Endothelial cell of umbilical vein (primary cell): Measurements from ENCODE around the gene SUGP2. TPM values are rescaled to one million over a fixed set of nuclear protein-coding genes. Genes with fewer than 3 reads are reported as not detected.

ENCODE experiments used
- BruUV-seq: library from RNA; stranded (reverse); fragments of 400-500 nt; replicated peaks from 2 replicates; lab custom pipeline; 2021; lab: Mats Ljungman, UMichigan
- CTCF ChIA-PET: fragments of 300-600, 350-600 bp; sonication (Branson Sonifier 250); formaldehyde crosslinking; loops from one replicate; lab custom pipeline; 2021; ENCODE audit warnings: antibody characterized with exemption, inconsistent platforms; lab: Charles Lee
- POLR2A ChIA-PET: fragments of 300-600, 350-600 bp; sonication (Branson Sonifier 250); formaldehyde crosslinking; loops from one replicate; lab custom pipeline; 2021; ENCODE audit warnings: antibody characterized with exemption, inconsistent platforms; lab: Charles Lee
- DNase-seq: peaks from one replicate; pipeline ENCODE4 v3.0.0-alpha.2; 2011; ENCODE audit warnings: low read depth, low spot score
- FAIRE-seq: peaks from 2 replicates; lab custom pipeline; 2011; peaks lifted over from hg19 to GRCh38; lab: Jason Lieb, UNC
- H2AFZ ChIP-seq: 2 replicates; pipeline ENCODE4 v1.6.0; 2012; ENCODE audit warnings: low read depth, low read length, control low read depth, inconsistent platforms
- H3K27ac ChIP-seq: 2 replicates; pipeline ENCODE4 v1.5.1; 2011; ENCODE audit warnings: low read depth, mild to moderate bottlenecking, control low read depth, low read length, moderate library complexity; ENCODE audit not compliant: insufficient read depth
- H3K27me3 ChIP-seq, 2 experiments: 2 replicates each; pipeline versions ENCODE4 v1.6.0 to v1.6.1; 2011; ENCODE audit warnings: low read length in 2 of 2, mixed read lengths in 1 of 2; ENCODE audit not compliant: control insufficient read depth in 2 of 2, insufficient read depth in 2 of 2
- H3K36me3 ChIP-seq, 2 experiments: 2 replicates in 1 of 2; 3 replicates in 1 of 2; pipeline ENCODE4 v1.5.1; 2011; ENCODE audit warnings: low read length in 2 of 2, mild to moderate bottlenecking in 1 of 2, moderate library complexity in 1 of 2; ENCODE audit not compliant: control insufficient read depth in 2 of 2, insufficient read depth in 2 of 2; ENCODE audit errors: extremely low read depth in 1 of 2
- H3K4me1 ChIP-seq: 3 replicates; pipeline ENCODE4 v1.5.1; 2011; ENCODE audit warnings: mild to moderate bottlenecking, low read length; ENCODE audit not compliant: control insufficient read depth, insufficient read depth; ENCODE audit errors: extremely low read depth
- H3K4me2 ChIP-seq: 2 replicates; pipeline ENCODE4 v1.6.1; 2011; ENCODE audit warnings: low read length, control low read depth, mixed read lengths; ENCODE audit not compliant: insufficient read depth
- H3K4me3 ChIP-seq, 3 experiments: fragments of 200-600 bp in 1 of 3; sonication (generic), shearing (Covaris generic) in 1 of 3; replicated peaks in 1 of 3; 2 replicates each; pipeline ENCODE4 v1.5.1; 2011 to 2016; ENCODE audit warnings: control low read depth in 3 of 3, low read length in 3 of 3, mild to moderate bottlenecking in 2 of 3, inconsistent platforms in 1 of 3, low read depth in 1 of 3, moderate library complexity in 1 of 3; ENCODE audit not compliant: insufficient read depth in 1 of 3
- H3K79me2 ChIP-seq: 2 replicates; pipeline ENCODE4 v1.6.0; 2012; ENCODE audit warnings: low read length, inconsistent platforms; ENCODE audit not compliant: control insufficient read depth, insufficient read depth
- H3K9ac ChIP-seq: replicated peaks from 2 replicates; pipeline ENCODE3; 2011; ENCODE audit warnings: low read length, control low read depth; ENCODE audit not compliant: insufficient read depth; ENCODE audit errors: extremely low read depth
- H3K9me1 ChIP-seq: replicated peaks from 3 replicates; pipeline ENCODE4 v1.6.0; 2011; ENCODE audit warnings: mild to moderate bottlenecking, low read length; ENCODE audit not compliant: control insufficient read depth, insufficient read depth; ENCODE audit errors: extremely low read depth
- H3K9me3 ChIP-seq: replicated peaks from 2 replicates; pipeline ENCODE4 v1.5.1; 2012; ENCODE audit warnings: low read length, inconsistent platforms; ENCODE audit not compliant: control insufficient read depth, insufficient read depth
- H4K20me1 ChIP-seq: replicated peaks from 2 replicates; pipeline ENCODE3; 2011; ENCODE audit warnings: mild to moderate bottlenecking, low read length; ENCODE audit not compliant: control insufficient read depth, insufficient read depth; ENCODE audit errors: extremely low read depth
- EZH2 ChIP-seq: IDR thresholded peaks from 2 replicates; pipeline ENCODE4 v1.6.1; 2012; ENCODE audit warnings: borderline replicate concordance, low read depth, mild to moderate bottlenecking, moderate library complexity, low read length, inconsistent platforms; ENCODE audit not compliant: severe bottlenecking
- FOS ChIP-seq: IDR thresholded peaks from 2 replicates; pipeline ENCODE4 v1.6.1; 2011; ENCODE audit warnings: mild to moderate bottlenecking, low read length, moderate library complexity, borderline replicate concordance; ENCODE audit not compliant: insufficient read depth
- GATA2 ChIP-seq: IDR thresholded peaks from 2 replicates; pipeline ENCODE4 v1.7.0; 2011; ENCODE audit warnings: low read depth, mild to moderate bottlenecking, moderate library complexity, mixed read lengths, low read length; ENCODE audit not compliant: insufficient read length, insufficient read depth
- JUN ChIP-seq: IDR thresholded peaks from 2 replicates; pipeline ENCODE4 v1.6.1; 2011; ENCODE audit warnings: borderline replicate concordance, low read depth; ENCODE audit not compliant: insufficient read length, insufficient read depth
- MYC ChIP-seq: IDR thresholded peaks from one replicate; pipeline ENCODE4 v1.6.1; 2011; ENCODE audit warnings: mild to moderate bottlenecking, low read depth, low read length
- POLR2A ChIP-seq: IDR thresholded peaks from 2 replicates; pipeline ENCODE4 v1.6.1; 2012; ENCODE audit warnings: low read depth, mild to moderate bottlenecking, control low read depth, low read length
- POLR2AphosphoS5 ChIP-seq: IDR thresholded peaks from 2 replicates; pipeline ENCODE4 v1.6.1; 2012; ENCODE audit warnings: low read depth, mild to moderate bottlenecking, control low read depth, low read length, moderate library complexity; ENCODE audit not compliant: insufficient read depth
- dilution Hi-C: fragments of 300-500 bp; cut with MboI; formaldehyde crosslinking; loops from one replicate; pipeline ENCODE4 v1.15.0; 2019; ENCODE audit warnings: low sequenced_read_pairs; ENCODE audit not compliant: extremely low pct_ligation_motif_present
- intact Hi-C: fragments of 100-400 bp; cut with micrococcal nuclease; formaldehyde crosslinking; loops from one replicate; pipeline ENCODE4 v1.10.0; 2022
- polyA plus RNA-seq, 4 experiments: library from polyadenylated mRNA; depleted of rRNA in 3 of 4; stranded (reverse) in 3 of 4; unstranded in 1 of 4; fragments of >200 nt; gene quantifications; 2 replicates each; pipeline versions ENCODE4 v1.2.1 to v1.2.3, GENCODE V29; 2011 to 2012; ENCODE audit warnings: missing spikeins in 1 of 4
- total RNA-seq: library from RNA; stranded (reverse); gene quantifications from 2 replicates; pipeline ENCODE4 v1.2.3, GENCODE V29; 2021
- TF ChIP-seq, protein P1 (sequence below): IDR thresholded peaks from 2 replicates; pipeline ENCODE4 v1.6.1; 2011; ENCODE audit not compliant: insufficient read depth, insufficient read length
- TF ChIP-seq, protein P2 (sequence below), 2 donors: IDR thresholded peaks; 1 replicate in 1 of 2; 2 replicates in 1 of 2; pipeline ENCODE4 v1.5.1; 2011; ENCODE audit warnings: low read length in 2 of 2, mild to moderate bottlenecking in 2 of 2, moderate library complexity in 2 of 2, control low read depth in 1 of 2, inconsistent platforms in 1 of 2, low read depth in 1 of 2; ENCODE audit not compliant: insufficient read depth in 1 of 2; ENCODE audit errors: extremely low read depth in 1 of 2

SUGP2 gene
- total and polyA plus RNA-seq, 2 donors (not counting 3 experiments of a cell fraction or from before 2014, with no cell fraction given): 44.6 to 79.7 TPM

DNA sequence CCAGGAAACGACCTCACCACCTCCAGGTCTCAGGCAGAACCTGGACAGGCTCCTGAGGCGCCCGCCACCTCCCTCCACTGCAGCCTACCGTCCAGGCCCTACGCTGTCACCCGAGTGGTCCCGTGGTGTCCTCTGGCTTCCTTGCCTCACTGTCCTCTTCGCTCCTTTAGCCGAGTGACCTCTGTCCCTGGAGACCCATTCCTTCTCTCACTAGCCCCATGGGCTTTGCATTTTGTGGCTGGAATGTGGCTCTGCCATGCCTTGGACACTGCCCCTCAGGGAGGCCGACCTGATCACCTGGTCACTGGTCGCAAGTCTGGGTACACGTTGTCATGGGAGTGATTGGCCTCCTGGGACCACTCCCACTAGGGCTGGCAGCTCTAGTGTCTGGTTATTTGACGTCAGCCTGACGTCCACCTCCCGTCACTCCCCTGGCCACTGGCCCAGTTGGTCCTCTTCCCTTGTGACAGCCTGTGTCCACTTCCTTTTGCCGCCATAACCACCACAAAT lies 48.4 kb upstream of the SUGP2 start:
- H3K9me1 ChIP-seq: no peaks in the 10 kb centered on the region
- H3K27me3 ChIP-seq: no peaks in the 10 kb centered on the region
- no peak overlapping the region for H3K9ac ChIP-seq
- no peak overlapping the region for H3K4me2 ChIP-seq
- dilution Hi-C loops: no loop called here
- H3K79me2 ChIP-seq: no peaks in the 10 kb centered on the region
- ChIA-PET POLR2A (no interaction called here), CTCF (no interaction called here)
- no peaks in the 10 kb centered on the region for H3K4me1 ChIP-seq
- no peaks in the 10 kb centered on the region for H3K9me3 ChIP-seq
- intact Hi-C loops: no loop called here
- TF ChIP-seq, protein P1, sequence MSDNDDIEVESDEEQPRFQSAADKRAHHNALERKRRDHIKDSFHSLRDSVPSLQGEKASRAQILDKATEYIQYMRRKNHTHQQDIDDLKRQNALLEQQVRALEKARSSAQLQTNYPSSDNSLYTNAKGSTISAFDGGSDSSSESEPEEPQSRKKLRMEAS: no peak
- TF ChIP-seq POLR2AphosphoS5 (no peak), JUN (no peak), FOS (no peak), POLR2A (no peak), MYC (no peak), GATA2 (no peak), EZH2 (no peak)
- TF ChIP-seq, protein P2, sequence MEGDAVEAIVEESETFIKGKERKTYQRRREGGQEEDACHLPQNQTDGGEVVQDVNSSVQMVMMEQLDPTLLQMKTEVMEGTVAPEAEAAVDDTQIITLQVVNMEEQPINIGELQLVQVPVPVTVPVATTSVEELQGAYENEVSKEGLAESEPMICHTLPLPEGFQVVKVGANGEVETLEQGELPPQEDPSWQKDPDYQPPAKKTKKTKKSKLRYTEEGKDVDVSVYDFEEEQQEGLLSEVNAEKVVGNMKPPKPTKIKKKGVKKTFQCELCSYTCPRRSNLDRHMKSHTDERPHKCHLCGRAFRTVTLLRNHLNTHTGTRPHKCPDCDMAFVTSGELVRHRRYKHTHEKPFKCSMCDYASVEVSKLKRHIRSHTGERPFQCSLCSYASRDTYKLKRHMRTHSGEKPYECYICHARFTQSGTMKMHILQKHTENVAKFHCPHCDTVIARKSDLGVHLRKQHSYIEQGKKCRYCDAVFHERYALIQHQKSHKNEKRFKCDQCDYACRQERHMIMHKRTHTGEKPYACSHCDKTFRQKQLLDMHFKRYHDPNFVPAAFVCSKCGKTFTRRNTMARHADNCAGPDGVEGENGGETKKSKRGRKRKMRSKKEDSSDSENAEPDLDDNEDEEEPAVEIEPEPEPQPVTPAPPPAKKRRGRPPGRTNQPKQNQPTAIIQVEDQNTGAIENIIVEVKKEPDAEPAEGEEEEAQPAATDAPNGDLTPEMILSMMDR (IDR thresholded peaks at IDR 0.05; ENCODE audit: extremely low read depth in 1 of 2, insufficient read depth in 1 of 2, low read depth in 1 of 2, low read length in 2 of 2): no peak
- no peaks in the 10 kb centered on the region for H4K20me1 ChIP-seq
- no peak overlapping the region for H2AFZ ChIP-seq
- DNase-seq: no peak
- no peak overlapping the region for H3K4me3 ChIP-seq
- no TSS peak for BruUV-seq
- no peaks in the 10 kb centered on the region for H3K36me3 ChIP-seq
- no peak for FAIRE-seq
- no peak overlapping the region for H3K27ac ChIP-seq
